GM21367 (cell line): ENCODE results near the gene RHEBL1.

ENCODE experiments used
- ATAC-seq: cut with Tn5 transposase; IDR thresholded peaks from one replicate; pipeline ENCODE4 v1.9.1; 2021; ENCODE audit not compliant: unreplicated experiment

The RHEBL1 gene

DNA sequence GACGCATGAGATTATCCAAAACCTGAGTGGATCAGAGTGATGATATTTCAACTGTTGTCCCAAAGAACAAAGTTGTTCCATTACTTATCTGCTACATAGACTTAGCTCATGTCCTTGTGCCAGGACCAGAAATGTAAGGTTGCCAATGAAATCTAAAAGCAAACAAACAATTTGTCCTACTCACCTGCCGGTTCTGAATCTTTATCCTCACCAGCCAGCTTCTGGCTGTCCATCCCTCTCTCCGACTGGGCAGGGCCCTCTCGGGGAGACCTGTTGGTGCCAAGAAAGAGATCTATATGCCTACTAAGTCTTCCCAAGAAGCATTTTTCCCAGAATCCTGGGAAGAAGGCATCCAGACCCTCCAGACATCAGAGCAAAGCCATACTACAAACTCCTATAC is 14.7 kb downstream of the RHEBL1 start:
- ATAC-seq, result no peak

DNA sequence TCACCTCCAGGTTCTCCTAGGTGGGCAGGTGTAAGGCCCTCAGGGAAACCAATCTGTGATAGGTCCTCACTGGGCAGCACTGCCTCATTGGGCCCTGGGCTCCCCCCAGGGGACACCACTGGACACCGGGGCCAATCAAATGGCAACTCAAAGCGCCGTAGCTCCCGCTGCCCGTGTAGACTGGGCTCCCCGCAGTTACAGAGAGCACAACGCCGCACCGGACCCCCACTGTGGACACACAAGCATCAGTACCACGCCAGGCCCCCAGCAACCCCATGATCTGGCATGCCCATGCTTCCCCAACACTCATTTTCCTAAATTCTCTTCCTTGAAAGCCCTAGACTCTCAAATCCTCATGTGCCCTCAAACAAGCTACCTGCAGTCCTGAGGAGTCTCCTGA is 15.3 kb downstream of the RHEBL1 start:
- no peak for ATAC-seq

DNA sequence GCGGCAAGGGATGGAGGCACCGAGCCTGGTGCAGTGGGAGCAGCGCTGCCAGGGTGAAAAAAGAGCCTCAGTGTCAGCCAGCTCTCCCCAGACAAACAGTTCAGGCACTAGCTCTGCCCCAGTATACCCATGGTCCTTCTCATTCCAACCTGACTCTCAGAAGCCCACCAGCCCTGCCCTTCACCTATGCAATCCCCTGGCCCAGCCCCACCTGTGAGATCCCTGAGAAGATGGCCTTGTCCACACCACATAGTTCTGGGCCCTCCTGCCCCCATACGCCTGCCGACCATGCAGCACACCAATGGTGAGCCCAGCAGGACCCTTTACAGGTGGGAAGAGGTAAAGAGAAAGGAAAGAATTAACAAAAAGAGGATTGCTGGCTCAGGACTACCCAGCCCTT is 15.7 kb downstream of the RHEBL1 start:
- no peak for ATAC-seq

DNA sequence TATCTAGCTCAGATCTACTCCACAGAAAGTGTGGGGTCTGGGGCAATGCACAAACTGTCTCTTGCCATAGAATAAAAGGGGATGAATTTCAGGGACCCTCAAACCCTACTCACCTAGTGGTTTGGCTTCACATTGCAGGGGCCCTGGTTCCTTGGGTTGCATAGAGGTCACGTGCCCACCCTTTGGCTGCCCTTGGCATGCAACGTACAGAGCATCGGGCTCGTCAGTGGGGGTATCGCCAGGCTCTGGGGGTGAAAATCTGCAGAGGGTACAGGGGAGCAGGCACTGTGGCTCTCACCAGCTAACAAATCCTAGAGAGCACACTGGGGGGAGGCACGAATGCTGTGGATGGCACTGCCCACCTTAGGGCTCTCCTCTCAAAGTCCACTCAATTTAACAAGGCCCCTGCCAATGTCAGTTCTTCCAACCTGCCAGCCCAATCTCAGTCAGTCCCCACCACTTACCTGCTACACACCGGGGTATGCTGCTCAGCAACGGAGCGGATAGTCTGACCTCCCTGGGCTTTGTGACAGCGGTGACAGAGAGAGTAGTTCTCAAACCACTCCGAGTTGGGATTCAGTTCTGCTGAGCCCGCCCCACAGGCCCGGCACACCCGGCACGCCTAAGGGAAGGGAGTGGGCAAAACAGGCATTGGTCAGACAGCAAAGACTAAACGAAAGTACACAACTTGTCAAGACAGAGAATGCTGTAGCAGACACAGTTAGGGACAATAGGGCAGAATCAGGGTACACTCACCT is 17.1 kb downstream of the RHEBL1 start:
- no peak for ATAC-seq

DNA sequence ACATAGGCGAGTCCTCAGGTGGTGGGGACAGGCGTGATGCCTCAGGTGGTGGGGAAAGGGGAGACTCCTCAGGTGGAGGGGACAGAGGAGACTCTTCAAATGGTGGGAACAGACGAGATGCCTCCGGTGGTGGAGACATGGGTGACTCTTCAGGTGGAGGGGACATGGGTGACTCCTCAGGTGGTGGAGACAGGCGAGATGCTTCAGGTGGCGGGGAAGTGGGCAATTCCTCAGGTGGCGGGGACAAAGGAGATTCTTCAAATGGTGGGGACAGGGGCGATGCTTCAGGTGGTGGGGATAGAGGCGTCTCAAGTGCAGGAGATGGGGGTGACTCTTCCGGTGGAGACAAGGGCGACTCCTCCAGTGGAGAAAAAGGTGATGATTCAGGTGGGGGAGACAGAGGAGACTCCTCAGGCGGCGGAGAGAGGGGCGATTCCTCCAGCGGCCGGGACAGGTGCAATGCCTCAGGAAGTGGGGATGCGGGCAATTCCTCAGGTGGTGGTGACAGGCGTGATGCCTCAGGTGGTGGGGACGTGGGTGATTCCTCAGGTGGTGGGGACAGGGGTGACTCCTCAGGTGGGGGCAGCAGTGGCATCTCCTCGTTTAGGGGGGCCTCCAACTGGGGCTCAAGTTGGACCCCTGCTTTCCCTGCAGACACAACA is 17.9 kb downstream of the RHEBL1 start:
- ATAC-seq, result no peak

DNA sequence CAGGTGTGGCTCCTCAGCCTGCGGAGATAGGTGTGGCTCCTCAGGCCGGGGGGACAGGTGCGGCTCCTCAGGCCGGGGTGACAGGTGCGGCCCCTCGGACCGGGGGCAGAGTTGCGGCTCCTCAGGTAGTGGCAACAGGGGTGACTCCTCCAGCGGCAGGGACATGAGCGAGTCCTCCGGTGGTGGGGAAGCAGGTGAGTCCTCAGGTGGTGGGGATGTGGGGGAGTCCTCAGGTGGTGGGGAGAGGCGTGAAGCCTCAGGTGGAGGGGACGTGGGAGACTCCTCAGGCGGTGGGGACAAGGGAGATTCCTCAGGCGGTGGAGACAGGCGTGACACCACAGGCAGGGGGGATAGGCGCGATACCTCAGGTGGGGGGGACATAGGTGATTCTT is 18.4 kb downstream of the RHEBL1 start:
- no peak for ATAC-seq

DNA sequence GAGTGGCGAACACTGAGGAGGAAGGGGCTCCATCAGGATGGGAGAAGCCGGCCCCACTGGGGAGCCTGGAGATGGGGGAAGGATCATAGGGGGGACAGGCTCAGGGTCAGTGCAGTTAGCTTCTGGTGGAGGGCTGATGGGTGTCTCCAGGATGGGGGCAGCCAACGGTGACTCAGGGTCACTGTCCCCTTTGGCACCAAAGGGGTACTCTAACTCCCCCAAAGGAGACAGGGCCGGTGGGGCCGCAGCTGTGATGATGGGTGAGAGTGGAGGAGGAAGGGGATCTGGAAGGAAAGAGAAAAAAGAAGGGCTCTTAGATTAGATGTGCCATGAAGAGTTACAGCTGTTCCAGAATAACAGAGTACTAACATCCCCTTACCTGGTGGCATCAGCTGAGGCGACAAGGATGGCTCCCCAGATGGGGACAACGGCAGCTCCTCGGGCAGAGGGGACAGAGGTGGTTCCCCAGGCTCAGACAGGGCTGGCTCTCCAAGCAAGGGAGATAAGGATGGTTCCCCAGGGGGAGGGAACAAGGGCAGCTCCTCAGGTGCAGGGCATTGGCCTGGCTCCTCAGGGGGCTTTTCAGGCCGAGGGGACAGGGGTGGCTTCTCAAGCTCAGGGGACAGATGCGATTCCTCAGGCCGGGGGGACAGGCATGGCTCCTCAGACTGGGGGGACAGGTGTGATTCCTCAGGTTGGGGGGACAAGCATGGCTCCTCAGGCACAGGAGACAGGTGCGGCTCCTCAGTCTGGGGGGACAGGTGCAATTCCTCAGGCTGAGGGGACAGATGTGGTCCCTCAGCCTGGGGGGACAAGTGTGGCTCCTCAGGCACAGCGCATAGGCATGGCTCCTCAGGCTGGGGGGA is 19.0 kb downstream of the RHEBL1 start:
- ATAC-seq, result no peak

DNA sequence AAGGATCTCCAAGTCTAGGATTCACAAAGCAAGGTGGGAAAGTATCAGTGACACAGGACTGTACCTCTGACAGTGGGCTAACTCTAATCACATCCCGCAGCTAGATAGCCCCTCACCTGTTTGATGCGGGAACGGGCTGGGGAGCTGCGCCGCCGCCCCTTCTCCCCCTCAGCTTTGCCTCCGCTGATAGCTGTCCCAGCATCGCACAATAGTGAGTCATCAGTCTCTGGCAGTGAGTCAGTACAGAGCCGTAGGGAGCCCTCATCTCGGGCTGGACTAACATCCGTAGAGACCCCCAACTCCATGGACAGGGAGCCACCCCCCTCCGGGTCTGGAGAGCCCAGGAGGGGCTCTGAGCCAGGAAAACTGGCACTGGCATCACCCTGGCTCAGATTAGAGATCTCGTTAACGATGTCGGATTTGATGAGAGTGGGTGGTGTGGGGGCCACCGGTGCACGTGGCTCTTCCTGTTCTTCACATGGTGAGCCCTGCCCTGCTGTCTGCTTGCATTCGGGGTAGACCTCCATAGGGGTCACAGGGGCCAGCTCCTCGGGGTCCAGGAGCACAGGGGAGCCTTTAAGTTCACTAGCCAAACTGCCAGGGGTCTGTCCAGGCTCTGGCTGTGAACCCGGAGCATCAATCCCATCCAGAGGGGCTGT is 20.1 kb downstream of the RHEBL1 start:
- no peak for ATAC-seq

DNA sequence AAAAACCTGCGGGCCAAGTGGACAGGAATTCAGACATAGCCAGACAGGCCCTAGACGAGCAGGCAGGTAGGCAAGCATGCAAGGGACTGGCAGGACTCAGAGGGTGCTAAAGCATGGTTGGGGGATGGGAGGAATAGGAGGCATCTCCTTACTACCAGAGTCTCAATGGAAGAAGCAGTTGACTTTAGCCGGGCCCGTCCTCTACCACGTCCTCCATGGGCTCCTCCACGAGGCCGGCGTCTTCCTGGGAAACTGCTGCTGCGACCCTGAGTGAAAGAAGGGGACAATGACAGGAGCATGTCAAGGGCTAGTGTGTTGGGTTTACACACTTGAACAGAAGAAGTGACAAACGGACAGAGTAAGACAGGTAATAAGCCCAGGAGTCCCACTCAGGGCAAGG is 20.8 kb downstream of the RHEBL1 start:
- ATAC-seq, result no peak

DNA sequence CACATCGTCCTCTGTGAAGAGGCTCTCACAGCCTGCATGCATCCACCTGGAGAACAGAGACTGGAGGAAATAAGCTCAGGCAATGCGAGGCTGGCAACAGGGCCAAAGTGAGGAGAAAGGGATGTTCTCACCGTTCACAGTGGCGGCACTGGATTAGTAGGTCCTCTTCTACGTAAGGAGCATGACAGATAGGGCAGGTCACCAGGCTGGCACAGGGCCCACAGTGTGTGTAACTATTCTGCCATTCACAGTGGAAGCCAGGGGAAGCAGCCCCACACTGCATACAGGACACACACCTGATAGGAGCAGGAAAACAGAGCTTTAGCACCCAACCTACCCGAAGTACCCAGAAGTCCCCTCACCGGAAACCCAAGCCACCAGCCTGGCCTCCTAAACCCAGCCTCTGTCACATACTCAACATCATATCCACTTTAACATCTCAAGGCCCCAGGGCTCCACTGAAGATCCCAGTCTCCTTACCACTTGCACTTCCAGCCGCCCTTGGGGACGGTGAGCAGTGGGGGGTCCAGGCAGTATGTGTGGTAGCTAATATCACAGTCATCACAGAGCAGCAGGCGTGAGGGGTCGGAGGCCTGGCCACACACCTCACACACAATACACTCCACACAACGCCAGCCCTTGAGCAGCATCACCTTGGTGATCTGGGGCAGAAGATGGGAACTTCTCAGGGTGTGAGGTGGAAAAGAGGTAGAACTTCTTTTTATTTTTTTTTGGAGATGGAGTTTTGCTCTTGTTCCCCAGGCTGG is 23.5 kb downstream of the RHEBL1 start:
- ATAC-seq, result no peak

DNA sequence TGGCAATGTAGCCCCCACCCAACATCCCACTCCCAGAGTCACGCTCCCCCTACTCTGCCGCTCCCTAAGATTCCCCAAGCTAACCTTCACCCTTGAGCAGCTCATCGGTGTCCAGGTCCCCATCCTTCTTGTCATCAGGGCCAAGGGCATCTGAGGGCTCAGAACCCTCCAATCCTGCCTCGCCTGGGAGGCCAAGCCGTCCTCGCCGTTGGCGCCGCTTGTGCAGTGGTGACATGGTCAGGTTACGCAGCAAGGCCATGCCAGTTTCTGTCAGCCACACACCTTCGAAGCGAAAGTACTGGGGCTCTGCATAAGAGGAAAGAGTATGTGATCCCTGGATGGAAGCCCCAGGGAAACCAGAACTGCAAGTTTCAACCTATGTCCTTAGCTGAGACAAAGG is 25.1 kb downstream of the RHEBL1 start:
- no peak for ATAC-seq

DNA sequence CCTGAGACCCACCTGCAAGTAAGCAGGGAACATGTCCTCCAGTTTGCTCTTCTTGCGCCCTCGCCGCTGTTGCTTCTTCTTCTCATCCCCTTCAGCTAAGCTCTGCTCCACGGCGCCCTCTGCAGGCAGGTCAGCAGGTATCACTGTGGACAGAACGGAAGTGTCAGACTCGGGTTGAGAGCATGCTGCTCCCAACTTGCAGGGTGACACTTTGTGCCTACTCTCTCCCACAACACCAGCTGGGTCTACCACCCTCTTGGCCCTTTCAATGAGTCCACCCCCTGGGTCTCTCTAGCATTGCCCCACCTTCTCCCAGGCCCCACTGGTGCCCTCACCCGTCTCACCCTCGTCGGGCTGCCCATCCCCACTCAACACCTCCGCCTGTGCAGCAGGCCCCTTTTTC is 25.9 kb downstream of the RHEBL1 start:
- ATAC-seq, result no peak

DNA sequence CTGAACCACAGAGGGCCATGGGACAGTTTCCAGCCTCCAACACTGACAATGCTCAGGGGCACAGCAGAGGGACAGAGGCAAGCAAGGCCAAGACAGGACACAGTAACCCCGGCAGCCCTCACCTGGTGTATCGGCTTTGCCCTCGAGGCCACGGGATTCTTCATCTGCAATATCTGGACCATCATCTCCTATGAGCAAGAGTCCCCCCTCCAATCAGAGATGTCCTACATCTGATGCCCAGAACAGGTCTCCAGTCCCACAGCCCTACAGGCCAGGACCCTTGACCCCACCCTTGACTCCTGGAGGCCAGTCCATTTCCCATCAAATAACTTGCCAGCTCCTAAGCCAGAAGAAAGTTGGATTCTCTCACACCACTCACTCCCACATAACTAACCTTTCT is 26.5 kb downstream of the RHEBL1 start:
- no peak for ATAC-seq

DNA sequence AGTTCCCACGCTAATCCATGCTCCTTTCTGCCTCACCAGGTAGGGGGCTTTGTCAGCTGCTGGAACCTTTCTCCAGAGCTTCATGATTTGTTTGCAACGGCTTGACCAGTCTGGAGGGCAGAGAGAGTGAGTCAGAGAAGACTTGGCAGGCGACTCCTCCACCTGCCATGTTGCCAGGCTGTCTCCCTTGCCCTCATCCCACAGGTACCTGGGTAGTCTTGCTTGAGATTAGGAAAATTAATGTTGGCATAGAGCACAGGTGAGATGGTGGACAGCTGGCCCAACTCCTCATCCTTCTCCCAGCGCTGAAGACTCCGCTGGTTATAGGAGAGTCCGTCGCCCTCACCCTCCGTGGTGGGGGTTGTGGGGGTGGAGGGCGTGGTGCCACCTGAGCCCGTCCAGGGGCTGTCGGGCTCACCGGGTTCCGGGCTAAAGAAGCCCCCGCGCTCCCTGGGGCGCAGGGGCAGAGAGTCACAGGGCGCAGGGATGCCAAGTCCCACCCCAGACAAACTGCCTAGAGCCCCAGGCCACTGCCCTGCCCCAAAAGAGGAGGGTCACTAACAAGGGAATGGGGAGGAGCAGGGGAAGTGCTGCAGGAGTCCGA is 27.8 kb downstream of the RHEBL1 start:
- ATAC-seq, result no peak

DNA sequence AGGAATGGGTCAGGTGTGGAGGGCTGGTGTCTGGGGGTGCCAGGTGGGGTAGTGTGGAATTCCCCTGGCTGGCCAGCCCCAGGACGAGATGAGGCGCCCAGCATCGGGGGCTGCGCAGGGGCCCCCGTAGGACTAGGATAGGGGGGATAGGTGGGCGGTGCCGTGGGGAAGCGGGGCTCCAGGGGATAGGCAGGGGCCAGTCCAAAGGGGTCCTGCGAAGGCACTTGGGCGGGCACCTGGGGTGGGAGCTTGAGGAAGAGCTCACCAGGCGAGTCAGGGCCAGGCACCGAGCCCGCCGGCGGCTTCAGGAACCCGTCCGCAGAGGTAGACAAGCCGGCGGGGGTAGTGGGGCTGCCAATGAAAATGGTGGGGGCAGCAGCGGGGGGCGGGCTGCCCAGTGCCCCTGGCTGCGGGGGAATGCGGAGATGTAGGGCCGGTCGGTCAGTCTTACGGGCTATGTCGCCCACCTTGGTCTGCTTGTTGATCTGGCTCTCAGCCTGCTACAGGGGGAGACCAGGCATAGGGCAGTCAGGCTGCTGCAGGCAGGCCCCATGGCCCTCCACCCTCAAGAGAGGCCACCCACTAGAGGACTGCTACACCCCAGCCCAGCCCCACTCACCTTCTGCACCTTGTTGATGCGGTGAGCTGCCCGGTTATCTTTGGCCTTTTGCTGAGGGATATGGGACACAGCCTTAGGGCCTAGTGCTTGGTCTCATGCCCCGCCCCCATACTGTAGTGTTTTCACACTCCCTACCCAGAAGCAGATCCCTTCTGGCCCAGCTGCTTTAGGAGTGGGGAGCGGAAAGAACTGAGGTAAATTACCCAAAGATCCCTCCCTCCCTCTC is 28.5 kb downstream of the RHEBL1 start:
- no peak for ATAC-seq

DNA sequence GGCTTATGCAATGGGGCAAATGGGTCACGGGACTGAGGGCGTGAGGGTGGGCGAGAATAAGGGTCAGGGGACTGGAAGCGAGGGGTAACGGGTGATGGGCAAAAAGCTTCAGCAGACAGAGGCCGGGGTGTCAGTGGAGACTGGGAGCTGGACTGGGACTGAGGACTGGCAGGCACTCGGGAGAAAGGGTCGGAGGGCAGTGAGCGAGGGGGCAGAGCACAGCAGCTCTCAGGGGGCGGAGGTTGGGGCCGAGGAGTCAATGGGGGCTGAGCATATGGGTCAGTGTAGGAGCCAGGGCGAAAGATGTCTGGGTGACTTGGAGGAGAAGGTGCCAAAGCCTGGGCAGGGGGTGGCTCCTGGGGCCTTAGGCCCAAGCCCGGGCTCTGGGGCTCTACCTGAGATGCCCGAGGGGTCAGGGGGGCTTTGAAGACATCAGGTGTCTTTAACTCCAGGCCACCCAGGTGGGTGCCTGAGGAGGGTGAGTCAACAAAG is 29.4 kb downstream of the RHEBL1 start:
- ATAC-seq, result no peak

DNA sequence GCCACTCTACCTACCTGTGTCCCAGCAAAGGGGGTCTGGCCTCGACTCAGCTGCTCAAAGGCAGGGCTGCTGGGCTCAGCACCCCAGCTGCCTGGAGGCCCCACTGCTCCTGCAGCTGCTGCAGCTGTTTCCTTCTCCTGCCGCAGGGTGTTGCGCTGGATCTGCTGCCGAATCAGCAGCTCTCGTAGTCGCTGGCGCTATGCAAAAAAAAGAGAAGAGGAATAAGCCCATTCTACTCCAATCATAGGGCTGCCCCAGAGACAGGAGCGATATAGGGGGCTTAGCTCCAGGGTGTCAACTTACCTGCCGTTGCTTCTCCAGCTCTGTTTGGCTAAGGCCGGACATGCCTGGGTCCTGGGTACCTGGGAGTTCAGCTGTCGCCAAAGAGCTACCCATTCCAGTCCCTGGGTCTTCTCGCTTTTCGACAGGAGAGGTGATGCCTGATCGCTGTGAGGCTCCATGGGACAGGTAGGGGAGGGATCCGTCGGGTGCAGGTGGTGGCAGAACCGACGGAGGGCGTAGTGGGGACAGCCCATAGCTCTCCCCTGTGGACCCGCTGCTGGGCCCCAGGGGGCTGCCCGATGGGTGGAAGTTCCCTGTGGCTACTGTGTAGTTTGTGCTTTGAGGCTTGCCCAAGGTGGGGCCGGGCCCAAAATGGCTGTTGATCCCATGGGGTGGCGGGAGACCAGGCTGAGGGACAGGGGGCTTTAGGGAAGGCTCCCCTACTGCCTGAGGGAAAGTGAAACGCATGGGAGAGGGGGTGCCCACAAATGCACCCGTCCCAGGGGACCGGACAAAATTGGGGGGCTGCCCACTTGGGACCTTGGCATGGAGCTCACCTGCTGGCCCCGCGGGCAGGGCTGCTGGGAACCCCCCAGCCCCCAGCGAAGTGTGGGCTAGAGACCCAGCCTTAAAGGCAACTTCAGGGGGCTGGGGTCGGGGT is 30.1 kb downstream of the RHEBL1 start:
- no peak for ATAC-seq
